Measurements from ENCODE around the gene RAD17. TPM values are rescaled to one million over a fixed set of nuclear protein-coding genes. Genes with fewer than 3 reads are reported as not detected.

The RAD17 gene, protein sequence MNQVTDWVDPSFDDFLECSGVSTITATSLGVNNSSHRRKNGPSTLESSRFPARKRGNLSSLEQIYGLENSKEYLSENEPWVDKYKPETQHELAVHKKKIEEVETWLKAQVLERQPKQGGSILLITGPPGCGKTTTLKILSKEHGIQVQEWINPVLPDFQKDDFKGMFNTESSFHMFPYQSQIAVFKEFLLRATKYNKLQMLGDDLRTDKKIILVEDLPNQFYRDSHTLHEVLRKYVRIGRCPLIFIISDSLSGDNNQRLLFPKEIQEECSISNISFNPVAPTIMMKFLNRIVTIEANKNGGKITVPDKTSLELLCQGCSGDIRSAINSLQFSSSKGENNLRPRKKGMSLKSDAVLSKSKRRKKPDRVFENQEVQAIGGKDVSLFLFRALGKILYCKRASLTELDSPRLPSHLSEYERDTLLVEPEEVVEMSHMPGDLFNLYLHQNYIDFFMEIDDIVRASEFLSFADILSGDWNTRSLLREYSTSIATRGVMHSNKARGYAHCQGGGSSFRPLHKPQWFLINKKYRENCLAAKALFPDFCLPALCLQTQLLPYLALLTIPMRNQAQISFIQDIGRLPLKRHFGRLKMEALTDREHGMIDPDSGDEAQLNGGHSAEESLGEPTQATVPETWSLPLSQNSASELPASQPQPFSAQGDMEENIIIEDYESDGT
- 14.0 and 26.5 TPM in 2 replicates for total RNA-seq

DNA sequence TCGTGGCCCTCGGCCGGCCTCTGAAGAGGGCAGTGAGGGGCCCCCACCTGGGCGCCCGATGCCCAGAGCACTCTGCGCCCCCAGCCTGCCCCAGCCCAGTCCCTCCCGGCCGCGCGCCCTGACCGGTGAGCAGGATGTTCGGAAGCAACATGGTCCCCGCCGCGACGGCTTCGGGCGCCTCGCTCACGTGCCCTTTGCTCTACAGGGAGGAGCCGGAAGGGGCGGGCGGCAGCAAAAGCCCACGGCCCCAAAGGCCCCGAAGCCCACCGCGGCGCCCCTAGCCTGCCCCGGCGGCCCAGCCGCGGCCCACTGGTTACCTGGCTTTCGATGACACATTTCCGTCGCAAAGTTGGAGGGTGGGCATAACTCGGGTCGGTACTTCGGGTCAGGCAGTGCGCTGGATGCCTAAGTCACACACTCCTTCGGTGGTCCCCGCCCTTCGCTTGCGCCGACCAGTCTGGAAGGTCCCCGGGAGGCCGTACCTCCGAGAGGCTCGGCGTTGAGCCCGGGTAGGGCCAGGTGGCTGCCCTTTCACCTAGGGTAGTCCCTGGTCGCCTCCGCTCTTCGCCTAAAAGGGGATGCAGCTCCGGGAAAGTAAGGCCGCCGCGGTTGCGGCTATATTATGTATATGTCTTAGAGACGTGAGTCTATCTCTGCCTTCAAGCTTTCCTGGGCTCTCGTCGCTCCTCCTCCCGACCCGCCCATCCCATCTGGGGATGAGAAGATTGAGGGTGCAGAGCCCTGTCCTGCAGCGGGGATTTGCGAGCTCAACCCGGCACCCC, at the start of gene RAD17, which contains the start of the genes AK6 and TAF9:
TSS of gene RAD17 (plus strand) at position 479 of the 782 bp plus-strand sequence. CDS start 2,391 bp downstream, outside the sequence.
TSS of gene AK6 (minus strand) at position 181 of the 782 bp plus-strand sequence. CDS start at position 151, 30 bp downstream.
TSS of gene TAF9 (minus strand) at position 181 of the 782 bp plus-strand sequence. CDS start 3,783 bp downstream, outside the sequence.

GRCh38 chr5:69414885-69415583, 45.4 kb downstream of the RAD17 start, which contains the start of gene MARVELD2:
Gene MARVELD2, plus strand, starts transcription at chr5:69415116. Its CDS starts 4,270 bp downstream, at chr5:69419386.

Other genes starting within 250 kb of the RAD17 start
- 40.9 and 359 TPM in 2 replicates for gene CCNB1, start 202.7 kb upstream of the RAD17 start, total RNA-seq
- 3.9 and 18.2 TPM in 2 replicates for gene CENPH, start 180.2 kb upstream of the RAD17 start, total RNA-seq
- 74.1 and 75.7 TPM in 2 replicates for gene CDK7, start 134.9 kb upstream of the RAD17 start, total RNA-seq
- gene CCDC125, start 37.0 kb upstream of the RAD17 start, total RNA-seq = 2.3 and 4.2 TPM in 2 replicates
- gene AK6, start 298 bp upstream of the RAD17 start, total RNA-seq = 26.2 and 34.7 TPM in 2 replicates
- 48.5 and 73.6 TPM in 2 replicates for gene TAF9, start 298 bp upstream of the RAD17 start, total RNA-seq
- 0.38 and 0.56 TPM in 2 replicates for gene MARVELD2, start 45.3 kb downstream of the RAD17 start, total RNA-seq
- 1.3 and 2.3 TPM in 2 replicates for gene OCLN, start 123.0 kb downstream of the RAD17 start, total RNA-seq
- gene GTF2H2C, start 190.4 kb downstream of the RAD17 start, total RNA-seq = 37.8 and 48.9 TPM in 2 replicates

Data from regular cardiac myocyte (primary cell).